ENCODE measurements around the gene B3GNT5. TPM values are rescaled to one million over a fixed set of nuclear protein-coding genes. Genes with fewer than 3 reads are reported as not detected.

The B3GNT5 gene
- total RNA-seq = 10 to 100 TPM; 10.5 to 18.0 TPM
- polyA plus RNA-seq (2013, experiment 1 of 2) = 31.3 TPM
- polyA plus RNA-seq (2013, experiment 2 of 2) = 31.5 TPM
- long read RNA-seq, experiment 1, full-length matches to known transcripts = 3 of 6 reads
- long read RNA-seq, experiment 1, partial matches to known transcripts = 0 of 6 reads
- long read RNA-seq, experiment 1, other reads (novel, unspliced or antisense) = 3 of 6 reads
- long read RNA-seq, experiment 2, full-length matches to known transcripts = 21 of 28 reads
- long read RNA-seq, experiment 2, partial matches to known transcripts = 0 of 28 reads
- long read RNA-seq, experiment 2, other reads (novel, unspliced or antisense) = 7 of 28 reads
- long read RNA-seq, experiment 3, full-length matches to known transcripts = 26 of 30 reads
- long read RNA-seq, experiment 3, partial matches to known transcripts = 0 of 30 reads
- long read RNA-seq, experiment 3, other reads (novel, unspliced or antisense) = 4 of 30 reads
- long read RNA-seq, experiment 4, full-length matches to known transcripts = 5 of 7 reads
- long read RNA-seq, experiment 4, partial matches to known transcripts = 2 of 7 reads
- long read RNA-seq, experiment 4, other reads (novel, unspliced or antisense) = 0 of 7 reads

GRCh38 chr3:183252973-183253527, at the start of gene B3GNT5:
TSS of gene B3GNT5 (plus strand) at chr3:183253253. CDS start at chr3:183269799, 16,546 bp downstream.
- H3K36me3 ChIP-seq (ENCODE audit: control insufficient read depth, insufficient read depth, low read length) = peaks cover 22% of the 10 kb centered on the region
- 10 to 15% methylated on average over 18 to 43 of the region's 43 CpGs for WGBS, 2 experiments (ENCODE audit: insufficient coverage in 1 of 2, insufficient read length in 1 of 2)
- H3K9ac ChIP-seq (ENCODE audit: extremely low read depth, low read length, poor library complexity, severe bottlenecking) = peak within 1 kb of the TSS; percentile 47
- H3K27me3 Mint-ChIP-seq (ENCODE audit: insufficient read depth) = peaks cover 3% of the 10 kb centered on the region
- no peak for TF ChIP-seq CTCF (conservative IDR thresholded peaks at IDR 0.05)
- H3K27ac Mint-ChIP-seq = peak within 1 kb of the TSS; percentile 35
- H3K9me3 Mint-ChIP-seq = no peaks in the 10 kb centered on the region
- peak; percentile 84 for DNase-seq
- H3K4me1 Mint-ChIP-seq = peaks cover 31% of the 10 kb centered on the region
- H3K27me3 ChIP-seq (ENCODE audit: control insufficient read depth, insufficient read depth, low read length, poor library complexity, severe bottlenecking) = no peaks in the 10 kb centered on the region
- H3K36me3 Mint-ChIP-seq (ENCODE audit: low read depth) = peaks cover 15% of the 10 kb centered on the region
- H3K4me3 Mint-ChIP-seq = peak within 1 kb of the TSS; percentile 76
- H3K9me3 ChIP-seq (ENCODE audit: control insufficient read depth, low read length) = no peaks in the 10 kb centered on the region
- H3K4me3 ChIP-seq (ENCODE audit: low read length) = peak within 1 kb of the TSS; percentile 79
- peaks cover 10% of the 10 kb centered on the region for H3K4me1 ChIP-seq (ENCODE audit: control insufficient read depth, insufficient read depth, low read length)
- peak within 1 kb of the TSS; percentile 79 for H3K27ac ChIP-seq (ENCODE audit: low read depth, low read length)

- H3K36me3 Mint-ChIP-seq (ENCODE audit: low read depth) = peaks cover 83% of the 10 kb centered on the region
- peaks cover 7% of the 10 kb centered on the region for H3K4me1 Mint-ChIP-seq
- no peaks in the 10 kb centered on the region for H3K27me3 Mint-ChIP-seq (ENCODE audit: insufficient read depth)
- H3K27ac Mint-ChIP-seq = no peak overlapping the region
- H3K27ac ChIP-seq (ENCODE audit: low read depth, low read length) = no peak overlapping the region
- no peaks in the 10 kb centered on the region for H3K27me3 ChIP-seq (ENCODE audit: control insufficient read depth, insufficient read depth, low read length, poor library complexity, severe bottlenecking)
- H3K9me3 ChIP-seq (ENCODE audit: control insufficient read depth, low read length) = peaks cover 76% of the 10 kb centered on the region
- H3K4me1 ChIP-seq (ENCODE audit: control insufficient read depth, insufficient read depth, low read length) = no peaks in the 10 kb centered on the region
- no peak overlapping the region for H3K4me3 Mint-ChIP-seq
- peaks cover 65% of the 10 kb centered on the region for H3K36me3 ChIP-seq (ENCODE audit: control insufficient read depth, insufficient read depth, low read length)
- no peak overlapping the region for H3K9ac ChIP-seq (ENCODE audit: extremely low read depth, low read length, poor library complexity, severe bottlenecking)
- no peak for DNase-seq
- H3K9me3 Mint-ChIP-seq = peaks cover 73% of the 10 kb centered on the region
- H3K4me3 ChIP-seq (ENCODE audit: low read length) = no peak overlapping the region
- TF ChIP-seq CTCF (conservative IDR thresholded peaks at IDR 0.05) = no peak
Measured at GRCh38 chr3:183203670-183204069, 49.4 kb upstream of the B3GNT5 start.

- no peak overlapping the region for H3K27ac ChIP-seq (ENCODE audit: low read depth, low read length)
- Mint-ChIP-seq H3K27ac (no peak overlapping the region), H3K4me1 (peaks cover 10% of the 10 kb centered on the region), H3K27me3 (ENCODE audit: insufficient read depth) (no peaks in the 10 kb centered on the region), H3K36me3 (ENCODE audit: low read depth) (peaks cover 92% of the 10 kb centered on the region), H3K9me3 (peaks cover 58% of the 10 kb centered on the region), H3K4me3 (no peak overlapping the region)
- peaks cover 3% of the 10 kb centered on the region for H3K4me1 ChIP-seq (ENCODE audit: control insufficient read depth, insufficient read depth, low read length)
- peaks cover 85% of the 10 kb centered on the region for H3K36me3 ChIP-seq (ENCODE audit: control insufficient read depth, insufficient read depth, low read length)
- TF ChIP-seq CTCF (conservative IDR thresholded peaks at IDR 0.05) = no peak
- peak overlapping the region; percentile 22 for H3K4me3 ChIP-seq (ENCODE audit: low read length)
- H3K9ac ChIP-seq (ENCODE audit: extremely low read depth, low read length, poor library complexity, severe bottlenecking) = no peak overlapping the region
- WGBS, 2 experiments (ENCODE audit: insufficient coverage in 1 of 2, insufficient read length in 1 of 2) = 92 to 100% methylated on average over 2 of the region's 2 CpGs
- no peak for DNase-seq
- no peaks in the 10 kb centered on the region for H3K27me3 ChIP-seq (ENCODE audit: control insufficient read depth, insufficient read depth, low read length, poor library complexity, severe bottlenecking)
- peaks cover 91% of the 10 kb centered on the region for H3K9me3 ChIP-seq (ENCODE audit: control insufficient read depth, low read length)
Measured at GRCh38 chr3:183208260-183208659, 44.8 kb upstream of the B3GNT5 start.

All from endodermal cell (in vitro differentiated cells).